Kidney (tissue), 14 donors: ENCODE data around the gene LDHB. TPM values are rescaled to one million over a fixed set of nuclear protein-coding genes. Genes with fewer than 3 reads are reported as not detected.
"Not testable (repeated sequence)": the region's sequence is repeated elsewhere in the genome, so short reads cannot be mapped to it uniquely, and the experiment has no call there.

Source experiments
- DNase-seq, 5 donors: peaks; one replicate each; pipeline ENCODE4 v3.0.0-alpha.2; 2013 to 2020
- FAIRE-seq: peaks from 2 replicates; lab custom pipeline; 2012; peaks lifted over from hg19 to GRCh38; lab: Jason Lieb, UNC
- H3K27ac ChIP-seq, 2 donors: one replicate each; pipeline ENCODE4 v1.7.0; 2013; ENCODE audit warnings: low read depth in 2 of 2, low read length in 2 of 2, inconsistent platforms in 1 of 2
- H3K27me3 ChIP-seq: one replicate; pipeline ENCODE4 v1.7.1; 2013; ENCODE audit warnings: low read length, inconsistent platforms; ENCODE audit not compliant: control insufficient read depth, insufficient read depth
- H3K36me3 ChIP-seq, 3 donors: one replicate each; pipeline versions ENCODE4 v1.7.0 to v1.7.1; 2013; ENCODE audit warnings: low read length in 3 of 3, control low read depth in 1 of 3, inconsistent platforms in 1 of 3; ENCODE audit not compliant: insufficient read depth in 3 of 3, control insufficient read depth in 2 of 3
- H3K4me1 ChIP-seq, 3 donors: one replicate each; pipeline versions ENCODE4 v1.7.0 to v1.7.1; 2013; ENCODE audit warnings: low read length in 3 of 3, inconsistent platforms in 1 of 3, low read depth in 1 of 3; ENCODE audit not compliant: control insufficient read depth in 2 of 3, insufficient read depth in 2 of 3
- H3K4me3 ChIP-seq, 3 donors: one replicate each; pipeline versions ENCODE4 v1.7.0 to v1.8.1; 2013; ENCODE audit warnings: low read length in 3 of 3, control low read depth in 1 of 3, inconsistent platforms in 1 of 3
- H3K9ac ChIP-seq, 3 donors: one replicate each; pipeline versions ENCODE4 v1.7.0 to v1.7.1; 2013; ENCODE audit warnings: low read length in 3 of 3, control low read depth in 1 of 3, inconsistent platforms in 1 of 3
- H3K9me3 ChIP-seq, 3 donors: one replicate each; pipeline versions ENCODE4 v1.7.0 to v1.7.1; 2013; ENCODE audit warnings: low read length in 3 of 3, control low read depth in 1 of 3, inconsistent platforms in 1 of 3; ENCODE audit not compliant: control insufficient read depth in 2 of 3, insufficient read depth in 1 of 3
- CTCF ChIP-seq: IDR thresholded peaks from 3 replicates; pipeline ENCODE4 v1.5.1; 2012; ENCODE audit warnings: mild to moderate bottlenecking, moderate library complexity, borderline replicate concordance; ENCODE audit not compliant: insufficient read depth; ENCODE audit errors: extremely low read depth
- intact Hi-C: fragments of 100-400 bp; cut with DNase I; formaldehyde crosslinking; loops from one replicate; pipeline ENCODE4 v1.11.1; 2022
- polyA plus RNA-seq: library from polyadenylated mRNA; stranded (reverse); fragments of 350-450 nt; fragmentation: Illumina TruSeq; extraction: RNeasy Lipid Tissue Mini Kit (QIAGEN cat#74804); gene quantifications from one replicate; pipeline ENCODE4 v1.2.3, GENCODE V29; 2014; ENCODE audit warnings: low read depth, low replicate concordance; ENCODE audit not compliant: insufficient read depth
- total RNA-seq: library from RNA; stranded (reverse); fragmentation: NEBNext Ultra II Directional; extraction: Animal tissue kit (Norgen Biotek cat#: 25700); gene quantifications from one replicate; pipeline ENCODE4 v1.2.1, GENCODE V29; 2021
- donor health status: control.
- donor health status: control.
- donor health status: control.
- donor health status: control.
- donor health status: control.
- donor health status: DM: yes; HTN: yes; CAD: no.
- donor health status: Normal renal cell carcinoma (clear cell type).

Gene LDHB
- total and polyA plus RNA-seq, 2 donors from 2014 or later = 1,158 to 2,485 TPM

- no peaks in the 10 kb centered on the region for H3K36me3 ChIP-seq
- no peak overlapping the region for H3K4me3 ChIP-seq
- no peaks in the 10 kb centered on the region for H3K4me1 ChIP-seq
- DNase-seq (no peak), FAIRE-seq (no peak)
- H3K27ac ChIP-seq = no peak overlapping the region
- intact Hi-C loops = no loop called here
- H3K9ac ChIP-seq = no peak overlapping the region
- H3K9me3 ChIP-seq = no peaks in the 10 kb centered on the region
- no peaks in the 10 kb centered on the region for H3K27me3 ChIP-seq
- TF ChIP-seq CTCF = no peak
Observed at GRCh38 chr12:21600196-21600595, 57.4 kb downstream of the LDHB start.

GRCh38 chr12:21599143-21599999 is 58.3 kb downstream of the LDHB start:
- no peaks in the 10 kb centered on the region for H3K27me3 ChIP-seq
- FAIRE-seq (no peak), DNase-seq (no peak)
- no peak overlapping the region for H3K9ac ChIP-seq
- no peak overlapping the region for H3K27ac ChIP-seq
- no peak overlapping the region for H3K4me3 ChIP-seq
- intact Hi-C loops = no loop called here
- no peaks in the 10 kb centered on the region for H3K36me3 ChIP-seq
- H3K4me1 ChIP-seq = no peaks in the 10 kb centered on the region
- no peak for TF ChIP-seq CTCF
- no peaks in the 10 kb centered on the region for H3K9me3 ChIP-seq

GRCh38 chr12:21598651-21599050 is 59.0 kb downstream of the LDHB start:
- Histone ChIP-seq H3K4me3 (no peak overlapping the region), H3K4me1 (no peaks in the 10 kb centered on the region), H3K27me3 (no peaks in the 10 kb centered on the region), H3K9ac (no peak overlapping the region), H3K9me3 (no peaks in the 10 kb centered on the region), H3K36me3 (no peaks in the 10 kb centered on the region), H3K27ac (no peak overlapping the region)
- no peak for FAIRE-seq
- intact Hi-C loops = no loop called here
- no peak for DNase-seq
- no peak for TF ChIP-seq CTCF

GRCh38 chr12:21595356-21595755 is 62.3 kb downstream of the LDHB start:
- H3K4me3 ChIP-seq, H3K27ac ChIP-seq, intact Hi-C loops, H3K36me3 ChIP-seq, H3K4me1 ChIP-seq, DNase-seq, H3K9me3 ChIP-seq, H3K27me3 ChIP-seq, H3K9ac ChIP-seq, FAIRE-seq: not testable (repeated sequence)
